NCI-H1417 (cell line): ENCODE results near the gene ZNF646.

Experiments used
- DNase-seq, 3 experiments: peaks; one replicate each; lab custom pipeline; 2025; lab: John Stamatoyannopoulos, UW

The ZNF646 gene, protein sequence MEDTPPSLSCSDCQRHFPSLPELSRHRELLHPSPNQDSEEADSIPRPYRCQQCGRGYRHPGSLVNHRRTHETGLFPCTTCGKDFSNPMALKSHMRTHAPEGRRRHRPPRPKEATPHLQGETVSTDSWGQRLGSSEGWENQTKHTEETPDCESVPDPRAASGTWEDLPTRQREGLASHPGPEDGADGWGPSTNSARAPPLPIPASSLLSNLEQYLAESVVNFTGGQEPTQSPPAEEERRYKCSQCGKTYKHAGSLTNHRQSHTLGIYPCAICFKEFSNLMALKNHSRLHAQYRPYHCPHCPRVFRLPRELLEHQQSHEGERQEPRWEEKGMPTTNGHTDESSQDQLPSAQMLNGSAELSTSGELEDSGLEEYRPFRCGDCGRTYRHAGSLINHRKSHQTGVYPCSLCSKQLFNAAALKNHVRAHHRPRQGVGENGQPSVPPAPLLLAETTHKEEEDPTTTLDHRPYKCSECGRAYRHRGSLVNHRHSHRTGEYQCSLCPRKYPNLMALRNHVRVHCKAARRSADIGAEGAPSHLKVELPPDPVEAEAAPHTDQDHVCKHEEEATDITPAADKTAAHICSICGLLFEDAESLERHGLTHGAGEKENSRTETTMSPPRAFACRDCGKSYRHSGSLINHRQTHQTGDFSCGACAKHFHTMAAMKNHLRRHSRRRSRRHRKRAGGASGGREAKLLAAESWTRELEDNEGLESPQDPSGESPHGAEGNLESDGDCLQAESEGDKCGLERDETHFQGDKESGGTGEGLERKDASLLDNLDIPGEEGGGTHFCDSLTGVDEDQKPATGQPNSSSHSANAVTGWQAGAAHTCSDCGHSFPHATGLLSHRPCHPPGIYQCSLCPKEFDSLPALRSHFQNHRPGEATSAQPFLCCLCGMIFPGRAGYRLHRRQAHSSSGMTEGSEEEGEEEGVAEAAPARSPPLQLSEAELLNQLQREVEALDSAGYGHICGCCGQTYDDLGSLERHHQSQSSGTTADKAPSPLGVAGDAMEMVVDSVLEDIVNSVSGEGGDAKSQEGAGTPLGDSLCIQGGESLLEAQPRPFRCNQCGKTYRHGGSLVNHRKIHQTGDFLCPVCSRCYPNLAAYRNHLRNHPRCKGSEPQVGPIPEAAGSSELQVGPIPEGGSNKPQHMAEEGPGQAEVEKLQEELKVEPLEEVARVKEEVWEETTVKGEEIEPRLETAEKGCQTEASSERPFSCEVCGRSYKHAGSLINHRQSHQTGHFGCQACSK (N-terminal part only)

GRCh38 chr16:31073970-31074813, at the start of gene ZNF646, which contains the start of gene ZNF668:
Gene ZNF646, plus strand, starts transcription at chr16:31074422. Its CDS starts 1,903 bp downstream, at chr16:31076325.
Gene ZNF668, minus strand, starts transcription at chr16:31074240. Its CDS starts 9,781 bp downstream, at chr16:31064459.
- DNase-seq = peak; percentile 94 to 99 (median 96)

DNA sequence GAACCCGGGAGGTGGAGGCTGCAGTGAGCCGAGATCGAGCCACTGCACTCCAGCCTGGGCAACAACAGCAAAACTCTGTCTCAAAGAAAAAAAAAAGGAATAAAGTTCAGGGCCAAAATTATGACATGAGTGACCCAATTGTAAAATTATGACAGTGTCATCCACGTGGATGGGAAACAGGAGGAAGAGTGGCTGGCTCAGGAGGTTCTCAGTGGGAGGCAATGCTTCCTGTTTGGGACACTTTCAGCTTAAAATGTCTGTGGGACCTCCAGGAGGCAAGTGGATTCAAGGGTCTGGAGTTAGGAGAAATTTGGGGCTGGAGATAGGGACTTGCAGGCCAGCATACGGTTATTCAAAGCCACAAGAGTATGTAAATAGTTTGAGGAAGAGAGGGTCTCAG, 48.9 kb upstream of the ZNF646 start:
- DNase-seq = no peak

DNA sequence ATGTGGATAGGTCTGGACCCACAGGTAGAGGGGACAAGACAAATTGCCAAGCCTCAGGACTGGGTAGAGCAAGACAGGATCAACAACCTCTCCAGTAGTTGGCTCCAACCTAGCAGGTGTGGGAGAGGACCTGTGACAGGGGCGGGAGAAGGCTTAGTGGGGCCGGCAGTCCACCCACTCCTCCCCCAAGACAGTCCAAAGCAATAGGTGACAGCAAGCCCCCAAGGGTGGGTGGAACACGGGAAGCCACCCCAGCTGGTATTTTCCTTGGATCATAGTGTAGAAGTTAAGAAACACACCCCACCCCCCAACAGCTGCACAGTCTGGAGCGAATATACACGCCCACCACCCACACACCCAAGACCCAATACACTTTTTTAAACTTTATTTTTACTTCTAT, 45.0 kb upstream of the ZNF646 start:
- DNase-seq = no peak

DNA sequence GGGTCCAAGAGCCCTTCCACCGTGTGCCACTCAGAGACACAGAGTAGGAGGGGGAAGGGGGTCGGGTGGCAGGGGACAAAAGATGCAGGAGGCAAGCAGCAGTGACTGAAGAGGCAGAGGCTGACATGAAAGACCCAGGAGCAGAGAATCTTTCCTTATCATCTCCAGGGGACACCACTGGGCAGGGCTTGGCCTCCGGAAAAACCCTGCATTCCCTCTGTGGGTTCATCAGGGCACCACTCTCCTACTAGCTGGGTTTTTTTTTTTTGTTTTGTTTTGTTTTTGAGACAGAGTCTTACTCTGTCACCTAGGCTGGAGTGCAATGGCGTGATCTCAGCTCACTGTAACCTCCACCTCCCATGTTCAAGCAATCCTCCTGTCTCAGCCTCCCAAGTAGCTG, 42.9 kb upstream of the ZNF646 start:
- no peak for DNase-seq

DNA sequence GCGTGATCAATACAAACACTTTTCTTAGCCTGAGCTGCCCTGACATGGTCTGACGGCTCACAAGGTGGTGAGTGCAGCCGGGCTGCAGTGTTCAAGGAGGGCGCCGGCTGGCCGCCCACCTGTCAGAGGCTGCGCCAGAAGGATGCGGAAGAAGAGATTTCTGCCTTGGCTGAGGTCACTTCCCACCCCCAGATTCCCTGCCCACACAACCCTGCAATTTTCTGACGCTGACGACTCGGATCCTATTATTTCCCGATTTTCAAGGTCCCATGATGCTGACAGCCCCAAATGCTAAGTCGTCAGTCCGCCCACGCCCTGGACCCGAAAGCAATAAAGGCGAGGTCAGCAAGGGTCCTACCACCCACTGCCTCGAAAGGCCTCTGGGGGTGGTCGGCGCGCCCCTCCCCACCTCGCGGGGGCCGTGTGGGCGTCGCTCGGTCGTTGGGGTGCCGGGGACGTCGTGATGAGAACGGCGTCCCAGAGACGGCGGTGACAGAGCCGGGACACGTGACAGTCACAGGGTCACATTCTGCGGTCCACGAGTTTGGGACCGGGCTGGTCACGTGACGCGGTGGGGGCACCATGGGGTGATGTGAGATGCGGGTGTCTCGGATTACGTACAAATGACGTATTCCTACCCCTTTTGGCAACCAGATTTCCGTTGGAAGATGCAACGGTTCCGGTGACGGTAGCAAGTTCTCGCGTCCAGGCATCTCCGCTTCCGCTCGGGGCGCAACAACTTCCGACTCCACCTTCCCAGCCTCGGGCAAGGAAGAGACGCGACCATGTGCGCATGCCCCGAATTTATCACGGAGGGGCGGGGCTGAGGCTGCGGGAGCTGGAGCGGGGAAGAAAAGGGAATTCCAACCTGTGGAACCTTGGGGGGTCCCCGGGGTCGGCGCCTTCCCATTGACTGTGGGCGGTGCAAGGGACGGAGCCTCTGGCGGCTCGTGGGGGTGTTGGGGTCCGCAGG, 41.2 kb upstream of the ZNF646 start, which contains the start of gene STX4:
Gene STX4, plus strand, starts transcription at position 823 of the 973 bp plus-strand sequence. CDS start 248 bp downstream, outside the sequence.
- peak; percentile 87 to 95 (median 94) for DNase-seq

GRCh38 chr16:31033709-31034492, 40.3 kb upstream of the ZNF646 start:
- DNase-seq = peak; percentile 64 to 85 (median 71)

DNA sequence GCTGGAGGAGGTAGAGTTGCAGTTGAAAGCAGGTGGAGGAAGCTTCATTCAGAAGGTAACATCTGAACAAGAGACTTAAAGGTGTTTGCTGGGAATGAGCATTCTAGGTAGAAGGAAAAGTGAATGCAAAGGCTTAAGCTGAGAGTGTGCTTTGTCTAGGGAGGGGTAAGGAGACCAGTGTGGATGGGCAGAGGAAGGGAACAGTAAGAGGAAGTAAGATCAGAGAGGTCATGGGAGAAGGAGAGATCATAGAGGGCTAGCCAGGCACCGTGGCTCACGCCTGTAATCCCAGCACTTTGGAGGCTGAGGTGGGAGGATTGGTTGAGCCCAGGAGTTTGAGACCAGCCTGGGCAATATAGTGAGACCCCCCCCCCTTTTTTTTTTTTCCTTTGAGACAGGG, 37.5 kb upstream of the ZNF646 start:
- no peak for DNase-seq

DNA sequence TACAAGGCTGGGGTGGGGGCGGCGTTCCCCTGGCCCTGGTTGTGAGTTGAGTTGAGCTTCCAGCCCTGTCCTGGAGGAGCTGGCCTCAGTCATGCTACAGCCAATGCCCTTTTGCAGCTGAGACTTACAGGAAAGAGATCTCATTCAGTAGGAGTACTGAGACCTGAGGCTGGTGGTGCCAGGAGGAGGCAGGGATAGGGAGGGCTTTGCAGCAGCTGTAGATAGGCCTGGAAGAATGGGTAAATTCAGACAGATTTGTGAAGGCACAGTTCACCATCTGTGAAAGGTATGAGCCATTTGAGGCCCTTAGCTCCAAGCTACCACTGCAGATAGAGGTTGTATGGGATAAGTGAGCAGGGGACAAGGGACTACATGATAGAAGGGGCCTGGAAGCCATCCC, 35.2 kb upstream of the ZNF646 start:
- DNase-seq = no peak

DNA sequence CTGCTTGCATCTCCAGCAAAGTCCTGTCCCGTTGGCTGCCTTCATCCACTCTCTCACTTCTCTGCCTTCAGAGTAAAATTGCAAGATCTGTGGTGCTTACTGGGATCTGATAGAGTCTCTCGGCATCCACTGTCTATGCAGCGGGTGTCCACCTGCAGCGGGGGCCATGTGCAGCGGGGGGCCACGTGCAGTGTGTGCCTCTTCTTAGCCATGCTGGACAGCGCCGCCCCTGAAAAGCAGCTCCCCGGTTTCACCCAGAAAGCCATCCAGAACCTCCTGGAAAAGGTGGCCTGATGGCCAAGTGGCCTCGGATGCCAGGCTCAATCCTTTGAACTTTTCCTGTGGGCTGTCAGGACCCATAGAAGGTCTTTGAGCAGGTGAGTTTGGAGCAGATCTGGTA, 31.4 kb upstream of the ZNF646 start:
- DNase-seq = no peak

- no peak for DNase-seq
These were observed 30.9 kb upstream of the ZNF646 start for GRCh38 chr16:31043352-31043751.

DNA sequence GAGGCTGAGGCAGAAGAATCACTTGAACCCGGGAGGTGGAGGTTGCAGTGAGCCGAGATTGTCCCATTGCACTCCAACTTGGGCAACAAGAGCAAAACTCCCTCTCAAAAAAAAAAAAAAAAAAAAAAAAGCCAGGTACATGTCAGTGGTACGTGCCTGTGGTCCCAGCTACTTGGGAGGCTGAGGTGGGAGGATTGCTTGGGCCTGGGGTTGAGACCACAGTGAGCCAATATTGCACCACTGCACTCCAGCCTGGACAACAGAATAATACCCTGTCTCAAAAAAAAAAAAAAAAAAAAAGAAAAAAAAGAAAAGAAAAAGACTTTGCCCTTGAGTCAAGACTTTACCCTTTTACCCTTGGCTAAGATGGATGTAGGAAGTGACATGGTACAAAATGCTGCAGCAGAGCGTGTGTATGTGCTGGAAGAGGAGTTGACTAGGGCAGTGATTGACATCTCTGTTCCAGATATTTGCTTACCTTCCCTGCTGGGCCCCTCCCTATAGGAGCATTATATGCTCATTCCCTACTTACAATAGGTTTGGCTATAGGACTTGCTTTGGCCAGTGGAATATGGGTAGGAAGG, 30.2 kb upstream of the ZNF646 start:
- DNase-seq = no peak

GRCh38 chr16:31050280-31051030, 23.8 kb upstream of the ZNF646 start:
- no peak for DNase-seq

DNA sequence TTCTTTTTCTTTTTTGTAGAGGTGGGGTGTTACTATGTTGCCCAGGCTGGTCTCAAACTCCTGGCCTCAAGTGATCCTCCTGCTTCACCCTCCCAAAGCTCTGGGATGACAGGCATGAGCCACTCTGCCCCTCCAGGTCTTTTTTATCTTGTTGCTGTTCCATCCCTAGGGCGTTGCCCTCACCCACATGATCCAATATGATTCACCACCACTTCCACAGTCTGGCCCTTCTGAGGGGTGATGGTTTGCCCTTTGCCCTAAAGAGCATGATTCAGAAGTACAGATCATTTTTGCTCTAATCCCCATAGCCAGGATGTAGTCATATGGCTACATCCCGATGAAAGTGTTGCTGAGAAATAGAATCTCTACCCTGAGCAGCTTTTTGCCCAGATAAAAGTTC, 22.1 kb upstream of the ZNF646 start:
- no peak for DNase-seq

DNA sequence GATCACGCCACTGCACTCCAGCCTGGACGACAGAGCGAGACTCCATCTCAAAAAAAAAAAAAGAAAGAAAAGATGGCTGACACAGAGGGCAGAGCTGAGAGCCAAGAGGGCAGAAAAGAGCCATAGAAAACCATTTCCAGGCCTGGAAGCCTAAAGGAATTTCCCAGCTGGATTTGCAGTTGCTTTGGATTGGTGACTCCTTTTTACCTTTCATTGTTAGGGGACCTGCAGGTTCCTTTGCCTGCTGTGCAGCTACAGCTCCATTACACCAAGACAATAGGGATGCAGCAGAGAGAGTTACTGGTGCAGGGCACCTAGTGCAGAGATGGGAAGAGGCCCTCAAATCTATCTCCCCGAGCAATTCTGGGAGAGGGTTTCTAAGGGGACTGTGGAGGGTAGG, 18.6 kb upstream of the ZNF646 start:
- DNase-seq = no peak

DNA sequence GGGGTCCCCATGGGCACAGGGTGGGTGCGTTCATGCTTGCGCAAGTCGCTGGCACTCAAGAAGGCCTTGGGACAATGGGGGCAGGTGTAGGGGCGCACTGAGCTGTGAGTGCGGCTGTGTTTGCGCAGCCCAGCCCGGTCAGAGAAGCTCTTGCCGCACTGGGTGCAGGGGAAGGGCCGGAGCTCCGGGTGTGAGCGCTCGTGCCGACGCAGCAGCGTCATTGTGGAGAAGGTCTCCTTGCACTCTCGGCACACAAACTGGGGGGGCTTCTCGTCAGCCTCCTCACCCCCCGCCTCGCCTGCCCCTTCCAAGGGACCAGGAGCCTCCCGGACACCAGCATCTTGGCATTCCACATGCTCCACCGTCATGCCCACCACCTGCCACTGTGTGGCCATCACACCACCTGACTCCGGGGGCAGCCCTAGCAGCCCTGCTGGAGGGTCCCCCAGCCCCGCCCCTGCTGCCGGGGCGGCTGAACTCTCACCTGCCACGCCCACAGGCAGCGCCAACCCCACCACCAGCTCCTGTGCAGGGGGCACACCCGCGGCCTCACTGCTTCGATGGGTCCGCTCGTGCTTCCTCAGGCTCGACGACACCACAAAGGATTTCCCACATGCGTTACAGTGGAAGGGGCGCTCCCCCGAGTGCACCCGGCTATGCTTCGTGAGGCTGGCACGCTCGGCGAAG, 13.0 kb upstream of the ZNF646 start:
- DNase-seq = no peak

DNA sequence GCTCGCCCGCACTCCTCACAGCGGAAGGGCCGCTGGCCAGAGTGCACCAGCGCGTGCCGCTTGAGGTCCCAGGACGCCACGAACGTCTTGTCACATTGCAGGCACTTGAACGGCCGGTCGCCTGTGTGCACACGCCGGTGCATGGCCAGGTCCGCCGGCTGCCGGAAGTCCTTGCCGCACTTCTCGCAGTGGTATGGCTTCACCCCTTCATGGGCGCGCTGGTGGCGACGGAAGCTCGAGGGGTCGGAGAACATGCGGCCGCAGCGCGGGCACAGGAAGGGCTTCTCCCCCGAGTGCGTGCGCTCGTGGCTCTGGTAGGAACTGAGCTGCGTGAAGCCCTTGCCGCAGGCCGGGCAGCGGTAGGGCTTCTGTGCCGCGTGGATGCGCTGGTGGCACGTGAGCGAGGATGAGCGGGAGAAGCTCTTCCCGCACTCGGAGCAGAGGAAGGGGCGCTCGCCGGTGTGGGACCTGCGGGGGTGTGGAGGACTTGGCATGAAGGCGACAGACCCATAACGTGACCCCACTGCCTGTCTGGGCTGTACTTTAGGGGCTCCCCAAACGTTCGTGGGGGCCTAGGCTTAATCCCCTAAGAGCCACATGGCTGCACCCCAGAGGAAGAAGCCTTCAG, 12.3 kb upstream of the ZNF646 start:
- no peak for DNase-seq

- DNase-seq = no peak
These were observed 10.8 kb upstream of the ZNF646 start for GRCh38 chr16:31063495-31063842.
